PC-3 (cell line): Measurements from ENCODE around the gene ICA1L.

Experiments
- EZH2phosphoT487 ChIP-seq: fragments of 300-600 bp; sonication (generic); IDR thresholded peaks from 2 replicates; pipeline ENCODE4 v1.6.1; 2018; ENCODE audit warnings: mild to moderate bottlenecking, antibody characterized with exemption, low read length, borderline replicate concordance
- TF ChIP-seq, protein P1 (sequence below): fragments of 300-600 bp; sonication (generic); conservative IDR thresholded peaks from 2 replicates; pipeline ENCODE4 v1.5.1; 2017; ENCODE audit warnings: antibody characterized with exemption, low read depth, mild to moderate bottlenecking, low read length

- TF ChIP-seq EZH2phosphoT487 = no peak
- TF ChIP-seq, protein P1, sequence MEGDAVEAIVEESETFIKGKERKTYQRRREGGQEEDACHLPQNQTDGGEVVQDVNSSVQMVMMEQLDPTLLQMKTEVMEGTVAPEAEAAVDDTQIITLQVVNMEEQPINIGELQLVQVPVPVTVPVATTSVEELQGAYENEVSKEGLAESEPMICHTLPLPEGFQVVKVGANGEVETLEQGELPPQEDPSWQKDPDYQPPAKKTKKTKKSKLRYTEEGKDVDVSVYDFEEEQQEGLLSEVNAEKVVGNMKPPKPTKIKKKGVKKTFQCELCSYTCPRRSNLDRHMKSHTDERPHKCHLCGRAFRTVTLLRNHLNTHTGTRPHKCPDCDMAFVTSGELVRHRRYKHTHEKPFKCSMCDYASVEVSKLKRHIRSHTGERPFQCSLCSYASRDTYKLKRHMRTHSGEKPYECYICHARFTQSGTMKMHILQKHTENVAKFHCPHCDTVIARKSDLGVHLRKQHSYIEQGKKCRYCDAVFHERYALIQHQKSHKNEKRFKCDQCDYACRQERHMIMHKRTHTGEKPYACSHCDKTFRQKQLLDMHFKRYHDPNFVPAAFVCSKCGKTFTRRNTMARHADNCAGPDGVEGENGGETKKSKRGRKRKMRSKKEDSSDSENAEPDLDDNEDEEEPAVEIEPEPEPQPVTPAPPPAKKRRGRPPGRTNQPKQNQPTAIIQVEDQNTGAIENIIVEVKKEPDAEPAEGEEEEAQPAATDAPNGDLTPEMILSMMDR = no peak
Measured at GRCh38 chr2:202790676-202791075, 80.9 kb downstream of the ICA1L start.
